ENCODE data around the gene NPIPA7.
"Not testable (repeated sequence)": the region's sequence is repeated elsewhere in the genome, so short reads cannot be mapped to it uniquely, and the experiment has no call there.

Gene NPIPA7

DNA sequence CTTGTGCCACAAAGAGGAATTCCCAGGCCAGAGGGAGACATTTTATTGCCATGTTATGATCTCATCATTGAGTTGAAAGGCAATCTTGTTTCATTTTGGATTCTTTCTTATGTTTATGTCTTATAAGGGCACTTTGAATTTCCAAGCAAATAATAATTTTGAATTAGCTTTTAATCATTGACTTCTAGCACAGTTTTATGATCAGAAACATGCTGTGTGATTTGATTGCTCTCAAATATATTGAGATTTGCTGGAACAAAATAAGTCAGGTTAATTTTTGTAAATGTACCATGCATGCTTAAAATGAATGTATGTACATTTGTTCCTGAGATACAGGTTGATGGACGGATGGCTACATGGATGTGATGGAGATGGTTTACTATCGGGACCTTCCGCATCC, at the start of gene NPIPA7:
TSS of gene NPIPA7 (plus strand) at position 301 of the 400 bp plus-strand sequence. CDS start 105 bp downstream, outside the sequence.
- not testable (repeated sequence) for DNase-seq

DNA sequence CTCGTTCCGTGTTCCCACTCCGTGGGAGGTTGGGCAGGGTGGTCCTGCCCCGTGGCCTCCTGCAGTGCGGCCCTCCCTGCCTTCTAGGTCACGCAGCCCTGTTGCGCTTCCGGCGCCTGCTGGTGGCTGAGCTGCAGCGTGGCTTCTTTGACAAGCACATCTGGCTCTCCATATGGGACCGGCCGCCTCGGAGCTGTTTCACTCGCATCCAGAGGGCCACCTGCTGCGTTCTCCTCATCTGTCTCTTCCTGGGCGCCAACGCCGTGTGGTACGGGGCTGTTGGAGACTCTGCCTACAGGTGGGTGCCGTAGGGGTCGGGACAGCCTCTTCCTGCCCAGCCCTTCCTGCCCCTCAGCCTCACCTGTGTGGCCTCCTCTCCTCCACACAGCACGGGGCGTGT, 47.5 kb upstream of the NPIPA7 start:
- DNase-seq, result not testable (repeated sequence)

DNA sequence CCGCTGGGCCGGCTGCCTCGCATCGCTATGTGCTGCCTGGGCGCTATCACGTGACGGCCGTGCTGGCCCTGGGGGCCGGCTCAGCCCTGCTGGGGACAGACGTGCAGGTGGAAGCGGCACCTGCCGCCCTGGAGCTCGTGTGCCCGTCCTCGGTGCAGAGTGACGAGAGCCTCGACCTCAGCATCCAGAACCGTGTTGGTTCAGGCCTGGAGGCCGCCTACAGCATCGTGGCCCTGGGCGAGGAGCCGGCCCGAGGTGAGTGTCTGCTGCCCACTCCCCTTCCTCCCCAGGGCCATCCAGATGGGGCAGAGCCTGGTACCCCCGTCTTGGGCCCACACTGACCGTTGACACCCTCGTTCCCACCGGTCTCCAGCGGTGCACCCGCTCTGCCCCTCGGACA, 21.4 kb upstream of the NPIPA7 start:
- DNase-seq, result not testable (repeated sequence)

DNA sequence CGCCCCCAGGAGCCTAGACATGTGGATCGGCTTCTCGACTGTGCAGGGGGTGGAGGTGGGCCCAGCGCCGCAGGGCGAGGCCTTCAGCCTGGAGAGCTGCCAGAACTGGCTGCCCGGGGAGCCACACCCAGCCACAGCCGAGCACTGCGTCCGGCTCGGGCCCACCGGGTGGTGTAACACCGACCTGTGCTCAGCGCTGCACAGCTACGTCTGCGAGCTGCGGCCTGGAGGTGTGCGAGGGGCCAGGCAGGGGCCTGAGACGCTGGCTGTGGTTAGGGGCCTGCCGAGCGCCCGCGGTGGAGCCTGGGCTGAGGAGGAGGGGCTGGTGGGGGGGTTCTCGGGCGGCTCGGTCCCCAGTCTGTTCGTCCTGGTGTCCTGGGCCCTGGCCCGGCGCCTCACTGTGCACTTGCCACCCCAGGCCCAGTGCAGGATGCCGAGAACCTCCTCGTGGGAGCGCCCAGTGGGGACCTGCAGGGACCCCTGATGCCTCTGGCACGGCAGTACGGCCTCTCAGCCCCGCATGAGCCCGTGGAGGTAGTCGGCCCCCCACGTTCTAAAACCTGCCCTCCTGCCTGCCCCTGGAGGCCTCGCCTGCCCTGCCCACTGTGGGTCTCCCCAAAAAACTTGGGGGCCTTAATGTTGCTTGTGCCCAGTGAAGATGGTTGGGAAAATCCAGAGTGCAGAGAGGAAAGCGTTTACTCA, 20.2 kb upstream of the NPIPA7 start:
- DNase-seq, result not testable (repeated sequence)

DNA sequence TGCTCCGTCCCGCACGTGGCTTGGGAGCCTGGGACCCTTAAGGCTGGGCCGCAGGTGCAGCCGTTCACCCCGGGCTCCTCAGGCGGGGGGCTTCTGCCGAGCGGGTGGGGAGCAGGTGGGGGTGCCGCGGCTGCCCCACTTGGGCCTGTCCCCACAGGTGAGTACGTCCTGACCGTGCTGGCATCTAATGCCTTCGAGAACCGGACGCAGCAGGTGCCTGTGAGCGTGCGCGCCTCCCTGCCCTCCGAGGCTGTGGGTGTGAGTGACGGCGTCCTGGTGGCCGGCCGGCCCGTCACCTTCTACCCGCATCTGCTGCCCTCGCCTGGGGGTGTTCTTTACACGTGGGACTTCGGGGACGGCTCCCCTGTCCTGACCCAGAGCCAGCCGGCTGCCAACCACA, 15.3 kb upstream of the NPIPA7 start:
- not testable (repeated sequence) for DNase-seq

DNA sequence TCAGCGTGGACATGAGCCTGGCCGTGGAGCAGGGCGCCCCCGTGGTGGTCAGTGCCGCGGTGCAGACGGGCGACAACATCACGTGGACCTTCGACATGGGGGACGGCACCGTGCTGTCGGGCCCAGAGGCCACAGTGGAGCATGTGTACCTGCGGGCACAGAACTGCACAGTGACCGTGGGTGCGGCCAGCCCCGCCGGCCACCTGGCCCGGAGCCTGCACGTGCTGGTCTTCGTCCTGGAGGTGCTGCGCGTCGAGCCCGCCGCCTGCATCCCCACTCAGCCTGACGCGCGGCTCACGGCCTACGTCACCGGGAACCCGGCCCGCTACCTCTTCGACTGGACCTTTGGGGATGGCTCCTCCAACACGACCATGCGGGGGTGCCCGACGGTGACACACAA, 14.8 kb upstream of the NPIPA7 start:
- not testable (repeated sequence) for DNase-seq

DNA sequence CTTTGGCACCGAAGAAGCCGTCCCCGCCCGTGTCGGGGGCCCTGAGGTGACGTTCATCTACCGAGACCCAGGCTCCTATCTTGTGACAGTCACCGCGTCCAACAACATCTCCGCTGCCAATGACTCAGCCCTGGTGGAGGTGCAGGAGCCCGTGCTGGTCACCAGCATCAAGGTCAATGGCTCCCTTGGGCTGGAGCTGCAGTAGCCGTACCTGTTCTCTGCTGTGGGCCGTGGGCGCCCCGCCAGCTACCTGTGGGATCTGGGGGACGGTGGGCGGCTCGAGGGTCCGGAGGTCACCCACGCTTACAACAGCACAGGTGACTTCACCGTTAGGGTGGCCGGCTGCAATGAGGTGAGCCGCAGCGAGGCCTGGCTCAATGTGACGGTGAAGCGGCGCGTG, 14.2 kb upstream of the NPIPA7 start:
- not testable (repeated sequence) for DNase-seq

DNA sequence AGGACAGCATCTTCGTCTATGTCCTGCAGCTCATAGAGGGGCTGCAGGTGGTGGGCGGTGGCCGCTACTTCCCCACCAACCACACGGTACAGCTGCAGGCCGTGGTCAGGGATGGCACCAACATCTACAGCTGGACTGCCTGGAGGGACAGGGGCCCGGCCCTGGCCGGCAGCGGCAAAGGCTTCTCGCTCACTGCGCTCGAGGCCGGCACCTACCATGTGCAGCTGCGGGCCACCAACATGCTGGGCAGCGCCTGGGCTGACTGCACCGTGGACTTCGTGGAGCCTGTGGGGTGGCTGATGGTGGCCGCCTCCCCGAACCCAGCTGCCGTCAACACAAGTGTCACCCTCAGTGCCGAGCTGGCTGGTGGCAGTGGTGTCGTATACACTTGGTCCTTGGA, 13.6 kb upstream of the NPIPA7 start:
- DNase-seq, result not testable (repeated sequence)

DNA sequence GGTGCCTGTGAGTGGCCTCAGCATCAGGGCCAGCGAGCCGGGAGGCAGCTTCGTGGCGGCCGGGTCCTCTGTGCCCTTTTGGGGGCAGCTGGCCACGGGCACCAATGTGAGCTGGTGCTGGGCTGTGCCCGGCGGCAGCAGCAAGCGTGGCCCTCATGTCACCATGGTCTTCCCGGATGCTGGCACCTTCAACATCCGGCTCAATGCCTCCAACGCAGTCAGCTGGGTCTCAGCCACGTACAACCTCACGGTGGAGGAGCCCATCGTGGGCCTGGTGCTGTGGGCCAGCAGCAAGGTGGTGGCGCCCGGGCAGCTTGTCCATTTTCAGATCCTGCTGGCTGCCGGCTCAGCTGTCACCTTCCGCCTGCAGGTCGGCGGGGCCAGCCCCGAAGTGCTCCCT, 13.1 kb upstream of the NPIPA7 start:
- DNase-seq, result not testable (repeated sequence)

DNA sequence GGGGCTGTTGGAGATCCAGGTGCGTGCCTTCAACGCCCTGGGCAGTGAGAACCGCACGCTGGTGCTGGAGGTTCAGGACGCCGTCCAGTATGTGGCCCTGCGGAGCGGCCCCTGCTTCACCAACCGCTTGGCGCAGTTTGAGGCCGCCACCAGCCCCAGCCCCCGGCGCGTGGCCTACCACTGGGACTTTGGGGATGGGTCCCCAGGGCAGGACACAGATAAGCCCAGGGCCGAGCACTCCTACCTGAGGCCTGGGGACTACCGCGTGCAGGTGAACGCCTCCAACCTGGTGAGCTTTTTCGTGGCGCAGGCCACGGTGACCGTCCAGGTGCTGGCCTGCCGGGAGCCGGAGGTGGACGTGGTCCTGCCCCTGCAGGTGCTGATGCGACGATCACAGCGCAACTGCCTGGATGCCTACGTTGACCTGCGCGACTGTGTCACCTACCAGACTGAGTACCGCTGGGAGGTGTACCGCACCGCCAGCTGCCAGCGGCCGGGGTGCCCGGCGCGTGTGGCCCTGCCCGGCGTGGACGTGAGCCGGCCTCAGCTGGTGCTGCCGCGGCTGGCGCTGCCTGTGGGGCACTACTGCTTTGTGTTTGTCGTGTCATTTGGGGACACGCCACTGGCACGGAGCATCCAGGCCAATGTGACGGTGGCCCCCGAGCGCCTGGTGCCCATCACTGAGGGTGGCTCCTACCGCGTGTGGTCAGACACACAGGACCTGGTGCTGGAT, 12.2 kb upstream of the NPIPA7 start:
- DNase-seq, result not testable (repeated sequence)

DNA sequence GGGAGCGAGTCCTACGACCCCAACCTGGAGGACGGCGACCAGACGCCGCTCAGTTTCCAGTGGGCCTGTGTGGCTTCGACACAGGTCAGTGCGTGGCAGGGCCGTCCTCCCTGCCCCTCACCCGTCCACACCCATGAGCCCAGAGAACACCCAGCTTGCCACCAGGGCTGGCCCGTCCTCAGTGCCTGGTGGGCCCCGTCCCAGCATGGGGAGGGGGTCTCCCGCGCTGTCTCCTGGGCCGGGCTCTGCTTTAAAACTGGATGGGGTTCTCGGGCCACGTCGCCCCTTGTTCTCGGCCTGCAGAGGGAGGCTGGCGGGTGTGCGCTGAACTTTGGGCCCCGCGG, 11.7 kb upstream of the NPIPA7 start:
- DNase-seq, result not testable (repeated sequence)

DNA sequence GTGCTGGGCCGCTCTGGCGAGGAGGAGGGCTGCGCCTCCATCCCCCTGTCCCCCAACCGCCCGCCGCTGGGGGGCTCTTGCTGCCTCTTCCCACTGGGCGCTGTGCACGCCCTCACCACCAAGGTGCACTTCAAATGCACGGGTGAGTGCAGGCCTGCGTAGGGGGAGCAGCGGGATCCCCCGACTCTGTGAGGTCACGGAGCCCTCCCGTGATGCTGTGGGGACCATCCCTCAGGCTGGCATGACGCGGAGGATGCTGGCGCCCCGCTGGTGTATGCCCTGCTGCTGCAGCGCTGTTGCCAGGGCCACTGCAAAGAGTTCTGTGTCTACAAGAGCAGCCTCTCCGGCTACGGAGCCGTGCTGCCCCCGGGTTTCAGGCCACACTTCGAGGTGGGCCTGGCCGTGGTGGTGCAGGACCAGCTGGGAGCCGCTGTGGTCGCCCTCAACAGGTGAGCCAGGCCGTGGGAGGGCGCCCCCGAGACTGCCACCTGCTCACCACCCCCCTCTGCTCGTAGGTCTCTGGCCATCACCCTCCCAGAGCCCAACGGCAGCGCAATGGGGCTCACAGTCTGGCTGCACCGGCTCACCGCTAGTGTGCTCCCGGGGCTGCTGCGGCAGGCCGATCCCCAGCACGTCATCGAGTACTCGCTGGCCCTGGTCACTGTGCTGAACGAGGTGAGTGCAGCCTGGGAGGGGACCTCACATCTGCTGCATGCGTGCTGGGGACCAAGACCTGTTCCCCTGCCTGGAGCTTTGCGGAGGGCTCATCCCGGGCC, 9.7 kb upstream of the NPIPA7 start:
- not testable (repeated sequence) for DNase-seq

DNA sequence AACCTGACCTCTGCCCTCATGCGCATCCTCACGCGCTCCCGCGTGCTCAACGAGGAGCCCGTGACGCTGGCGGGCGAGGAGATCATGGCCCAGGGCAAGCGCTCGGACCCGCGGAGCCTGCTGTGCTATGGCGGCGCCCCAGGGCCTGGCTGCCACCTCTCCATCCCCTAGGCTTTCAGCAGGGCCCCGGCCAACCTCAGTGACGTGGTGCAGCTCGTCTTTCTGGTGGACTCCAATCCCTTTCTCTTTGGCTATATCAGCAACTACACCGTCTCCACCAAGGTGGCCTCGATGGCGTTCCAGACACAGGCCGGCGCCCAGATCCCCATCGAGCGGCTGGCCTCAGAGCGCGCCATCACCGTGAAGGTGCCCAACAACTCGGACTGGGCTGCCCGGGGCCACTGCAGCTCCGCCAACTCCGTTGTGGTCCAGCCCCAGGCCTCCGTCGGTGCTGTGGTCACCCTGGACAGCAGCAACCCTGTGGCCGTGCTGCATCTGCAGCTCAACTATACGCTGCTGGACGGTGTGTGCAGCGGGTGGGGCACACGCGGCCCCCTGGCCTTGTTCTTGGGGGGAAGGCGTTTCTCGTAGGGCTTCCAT, 7.7 kb upstream of the NPIPA7 start:
- DNase-seq, result not testable (repeated sequence)

DNA sequence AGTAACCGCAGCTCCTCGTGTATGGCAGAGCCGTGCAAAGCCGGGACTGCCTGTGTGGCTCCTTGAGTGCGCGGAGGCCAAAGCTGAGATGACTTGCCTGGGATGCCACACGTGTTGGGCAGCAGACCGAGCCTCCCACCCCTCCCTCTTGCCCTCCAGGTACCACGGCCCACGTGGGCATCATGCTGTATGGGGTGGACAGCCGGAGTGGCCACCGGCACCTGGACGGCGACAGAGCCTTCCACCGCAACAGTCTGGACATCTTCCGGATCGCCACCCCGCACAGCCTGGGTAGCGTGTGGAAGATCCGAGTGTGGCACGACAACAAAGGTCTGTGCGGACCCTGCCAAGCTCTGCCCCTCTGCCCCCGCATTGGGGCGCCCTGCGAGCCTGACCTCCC, 4.7 kb upstream of the NPIPA7 start:
- DNase-seq, result not testable (repeated sequence)

DNA sequence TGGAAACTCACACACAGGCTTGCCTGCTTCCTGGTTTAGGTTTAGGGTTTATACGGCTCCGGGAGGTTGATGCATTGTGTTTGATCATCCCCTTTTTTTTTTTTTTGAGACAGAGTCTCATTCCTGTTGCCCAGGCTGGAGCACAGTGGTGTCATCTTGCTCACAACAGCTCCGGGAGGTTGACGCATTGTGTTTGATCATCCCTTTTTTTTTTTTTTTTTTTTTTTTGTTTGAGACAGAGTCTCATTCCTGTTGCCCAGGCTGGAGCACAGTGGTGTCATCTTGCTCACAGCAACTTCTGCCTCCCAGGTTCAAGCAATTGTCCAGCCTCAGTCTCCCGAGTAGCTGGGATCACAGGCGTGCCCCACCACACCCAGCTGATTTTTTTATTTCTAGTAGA, 20.7 kb downstream of the NPIPA7 start:
- not testable (repeated sequence) for DNase-seq

DNA sequence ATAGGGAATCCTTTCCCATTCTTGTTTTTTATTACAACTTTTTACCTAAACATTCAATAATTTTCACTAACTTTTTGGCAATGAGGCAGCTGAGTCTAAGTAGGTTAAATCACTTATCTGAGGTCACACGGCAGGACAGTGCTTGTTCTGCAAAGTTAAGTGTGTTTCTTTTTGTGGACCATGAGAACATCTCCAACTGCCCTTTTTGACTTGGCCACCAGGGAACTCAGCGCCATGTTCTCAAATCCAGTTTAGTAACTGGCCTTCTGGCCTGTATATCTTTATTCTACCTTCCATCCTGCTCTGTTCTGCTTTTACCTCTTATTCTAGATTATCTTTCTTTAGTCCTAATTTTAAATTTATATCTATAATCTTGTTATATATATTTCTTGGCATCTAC, 23.4 kb downstream of the NPIPA7 start:
- not testable (repeated sequence) for DNase-seq

DNA sequence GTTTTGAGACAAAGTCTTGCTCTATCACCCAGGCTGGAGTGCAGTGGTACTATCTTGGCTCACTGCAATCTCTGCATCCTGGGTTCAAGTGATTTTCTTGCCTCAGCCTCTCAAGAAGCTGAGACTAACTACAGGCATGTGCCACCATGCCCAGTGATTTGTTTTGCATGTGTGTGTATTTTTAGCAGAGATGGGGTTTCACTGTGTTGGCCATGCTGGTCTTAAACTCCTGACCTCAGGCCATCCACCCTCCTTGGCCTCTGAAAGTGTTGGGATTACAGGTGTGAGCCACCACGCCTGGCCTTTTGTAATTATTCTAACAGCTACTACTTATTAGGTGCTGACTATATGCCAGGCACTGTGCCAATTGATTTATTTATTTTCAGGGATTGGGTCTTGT, 25.3 kb downstream of the NPIPA7 start:
- DNase-seq, result not testable (repeated sequence)

DNA sequence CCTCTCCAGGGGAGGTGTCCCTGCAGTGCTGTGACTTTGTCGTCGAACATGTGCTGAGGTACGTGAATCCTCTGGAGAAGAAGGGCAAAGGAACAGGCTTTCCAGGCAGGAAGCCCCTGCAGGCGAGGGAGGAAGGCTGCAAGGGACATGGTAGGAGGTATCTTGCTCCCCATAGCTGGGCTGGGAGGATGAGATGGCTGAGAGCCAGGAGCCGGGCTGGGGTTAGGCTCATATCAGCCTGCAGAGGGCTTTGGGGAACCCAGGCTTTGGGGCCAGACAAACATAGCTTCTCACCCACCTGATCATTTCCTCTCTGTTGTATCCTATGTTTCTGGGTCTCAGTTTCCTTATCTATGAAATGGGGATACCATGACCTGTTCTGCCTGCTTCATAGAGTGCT, 26.5 kb downstream of the NPIPA7 start:
- DNase-seq, result not testable (repeated sequence)

DNA sequence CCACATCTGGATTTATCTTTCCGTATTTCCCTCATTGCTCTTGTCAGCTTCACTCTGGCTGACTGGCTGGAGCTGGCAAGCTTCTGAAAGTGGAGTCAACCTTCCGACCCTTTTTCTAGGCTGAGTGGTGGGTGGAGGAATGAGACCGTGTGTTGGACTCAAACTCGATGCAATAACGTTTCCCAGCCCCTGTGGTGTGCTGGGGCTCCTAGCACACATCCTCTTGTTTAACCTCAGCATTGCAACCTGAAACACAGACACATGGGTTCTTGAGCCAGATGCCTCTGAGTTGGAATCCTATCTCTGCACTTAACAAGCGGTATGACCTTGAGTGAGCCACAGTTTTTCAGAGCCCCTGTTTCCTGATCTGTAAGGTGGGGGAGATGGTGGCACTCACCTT, 29.5 kb downstream of the NPIPA7 start:
- DNase-seq, result not testable (repeated sequence)

DNA sequence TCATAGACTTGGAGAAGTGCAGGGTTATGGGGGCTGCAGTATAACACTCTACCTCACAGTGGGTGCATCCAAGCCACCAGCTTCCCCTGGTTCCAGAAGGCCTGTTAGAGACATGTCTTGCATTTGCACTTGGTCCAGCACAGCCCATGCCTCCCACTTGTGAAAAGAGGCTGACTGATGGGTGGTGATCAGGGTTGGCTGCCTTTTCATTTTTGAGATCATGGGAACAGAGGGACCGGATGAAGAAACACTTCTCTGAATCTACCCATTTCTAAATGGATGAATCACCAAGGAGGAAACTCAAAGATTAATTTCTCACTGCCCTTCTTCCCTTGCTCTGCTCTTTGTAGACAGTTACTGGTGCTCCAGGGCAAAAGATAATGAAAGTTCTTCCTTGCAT, 34.8 kb downstream of the NPIPA7 start:
- DNase-seq, result not testable (repeated sequence)

DNA sequence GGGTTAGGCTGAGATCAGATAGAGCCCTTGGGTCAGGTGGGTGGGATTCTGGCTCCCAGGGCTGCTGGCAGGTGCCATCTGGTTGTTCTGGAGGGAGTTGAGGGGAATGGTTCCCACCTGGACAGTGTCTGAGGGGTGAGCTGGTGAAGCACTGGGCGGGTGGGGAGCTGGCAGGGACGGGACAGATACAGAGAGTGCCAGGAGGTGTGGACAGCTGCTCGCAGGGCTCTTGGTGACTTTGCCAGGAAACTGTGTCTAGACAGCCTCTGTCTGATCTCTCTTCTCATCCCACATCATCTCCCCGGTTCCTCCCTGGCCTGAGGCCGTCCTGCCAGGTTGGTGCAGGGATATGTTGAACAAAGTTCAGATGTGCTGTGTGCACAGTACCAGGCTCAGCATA, 38.1 kb downstream of the NPIPA7 start:
- DNase-seq, result not testable (repeated sequence)

DNA sequence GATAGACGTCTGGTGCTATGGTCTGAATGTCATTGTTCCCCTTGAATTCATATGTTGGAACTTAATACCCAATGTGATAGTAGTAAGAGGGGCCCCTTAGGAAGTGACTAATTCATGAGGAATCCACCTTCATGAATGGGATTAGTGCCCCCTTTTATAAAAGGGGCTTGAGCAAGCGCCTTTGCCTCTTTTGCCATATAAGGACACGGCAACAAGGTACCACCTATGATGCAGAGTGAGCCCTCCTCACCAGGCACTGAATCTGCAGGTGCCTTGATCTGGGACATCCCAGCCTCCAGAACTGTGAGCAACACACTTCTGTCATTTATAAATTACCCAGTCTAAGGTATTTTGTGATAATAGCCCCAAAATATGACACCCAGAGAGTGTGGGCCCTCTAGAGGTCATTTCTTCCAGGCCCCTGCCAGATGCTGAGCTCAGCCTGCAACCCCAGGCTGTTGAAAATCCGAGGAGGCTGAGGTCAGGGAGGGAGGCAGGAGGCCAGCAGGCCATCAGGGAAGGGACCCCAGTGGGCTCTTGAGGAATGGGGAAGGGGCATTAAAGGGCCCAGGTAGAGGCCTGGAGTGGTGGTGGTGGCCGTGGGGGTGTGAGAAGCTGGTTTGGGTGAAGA, 39.1 kb downstream of the NPIPA7 start:
- not testable (repeated sequence) for DNase-seq

DNA sequence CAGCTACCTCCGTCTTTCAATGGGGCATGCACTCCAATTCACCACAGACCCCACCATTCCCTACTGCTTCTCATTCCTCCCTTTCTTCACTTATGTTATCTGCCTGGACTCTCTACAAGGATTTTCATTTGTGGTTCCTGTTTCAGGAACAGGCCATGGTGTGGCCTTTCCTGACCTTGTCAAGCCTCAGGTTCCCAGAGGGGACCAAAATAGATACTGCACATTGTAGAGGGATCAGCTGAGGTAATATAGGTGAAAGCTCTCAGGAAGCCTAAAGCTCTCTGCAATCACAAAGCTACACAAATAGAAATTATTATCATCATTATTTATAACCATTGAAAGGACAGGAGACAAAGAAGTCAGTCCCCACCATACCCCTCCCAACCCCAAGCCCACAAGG, 41.6 kb downstream of the NPIPA7 start:
- not testable (repeated sequence) for DNase-seq
